ENCODE measurements around the gene CCDC17.
"Not testable (repeated sequence)": the region's sequence is repeated elsewhere in the genome, so short reads cannot be mapped to it uniquely, and the experiment has no call there.

Gene CCDC17

DNA sequence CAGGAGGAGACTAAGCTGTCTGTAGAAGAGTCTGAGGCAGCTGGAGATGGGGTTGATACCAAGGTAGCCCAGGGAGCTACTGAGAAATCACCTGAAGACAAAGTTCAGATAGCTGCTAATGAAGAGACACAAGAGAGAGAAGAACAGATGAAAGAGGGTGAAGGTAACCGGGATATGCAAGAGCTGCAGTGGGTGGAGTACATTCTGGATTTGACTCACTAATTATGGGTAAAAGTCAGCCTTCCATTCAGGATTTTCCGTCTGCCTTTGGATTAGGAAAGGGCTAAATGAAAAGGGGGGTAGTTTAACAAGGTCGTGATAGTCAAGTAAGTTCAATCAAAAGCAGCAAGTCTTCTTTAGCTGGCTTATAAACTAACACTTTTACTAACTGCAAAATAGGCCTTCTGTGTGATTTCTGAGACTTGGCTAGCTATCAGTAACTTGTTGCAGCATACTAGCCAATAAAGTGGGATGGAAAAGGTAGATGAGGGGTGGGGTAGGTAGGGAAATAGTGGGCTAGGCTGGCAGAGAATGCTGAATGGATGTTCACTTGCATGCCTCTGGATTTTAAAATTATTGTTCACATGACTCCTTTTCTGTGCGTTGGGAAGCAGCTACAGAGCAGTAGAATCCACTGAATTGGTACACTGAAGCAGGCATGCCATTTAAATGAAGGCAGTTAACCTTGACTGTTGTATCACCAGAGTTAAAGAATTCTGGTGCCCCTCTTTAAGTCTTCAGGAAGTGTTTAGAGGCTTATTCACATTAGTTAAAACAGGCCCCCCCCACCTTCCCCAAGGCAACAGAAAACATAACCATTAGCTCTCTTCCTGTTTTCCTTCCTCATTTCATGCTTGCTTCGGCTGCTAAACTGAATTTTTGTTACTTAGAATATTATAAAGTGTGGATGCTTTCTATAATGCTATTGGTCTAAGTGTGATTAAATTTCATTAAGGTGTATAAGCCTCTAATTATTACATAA, 15.4 kb downstream of the CCDC17 start:
- CTCF ChIA-PET, result interaction anchor here (1.1 kb wide), 1 partner anchor 23 kb away, joined by 3 read pairs; no protein-coding TSS in a partner anchor

GRCh38 chr1:45607404-45608074, 16.3 kb downstream of the CCDC17 start:
- ChIA-PET POLR2A (interaction anchor here (1.0 kb wide), 1 partner anchor 14 kb away, joined by 3 read pairs; no protein-coding TSS in a partner anchor), CTCF (no interaction called here)
- DNase-seq (ENCODE audit: low read depth, low spot score), result no peak
- no peak overlapping the region for H3K4me3 ChIP-seq (ENCODE audit: low read depth, low read length)
- TF ChIP-seq CTCF (IDR thresholded peaks at IDR 0.05; ENCODE audit: insufficient read depth, low read length, missing control alignments), result no peak

More for the DNA sequence above, 15.4 kb downstream of the CCDC17 start:
- no peak for DNase-seq (ENCODE audit: low read depth, low spot score)
- H3K4me3 ChIP-seq (ENCODE audit: low read depth, low read length), result no peak overlapping the region
- POLR2A ChIA-PET, result interaction anchor here (1.0 kb wide), 1 partner anchor 13 kb away, joined by 3 read pairs; no protein-coding TSS in a partner anchor
- TF ChIP-seq CTCF (IDR thresholded peaks at IDR 0.05; ENCODE audit: insufficient read depth, low read length, missing control alignments), result no peak

- ChIA-PET POLR2A (no interaction called here), CTCF (no interaction called here)
- no peak for TF ChIP-seq CTCF (IDR thresholded peaks at IDR 0.05; ENCODE audit: insufficient read depth, low read length, missing control alignments)
- no peak for DNase-seq (ENCODE audit: low read depth, low spot score)
- no peak overlapping the region for H3K4me3 ChIP-seq (ENCODE audit: low read depth, low read length)
Observed at GRCh38 chr1:45604239-45604638, 19.6 kb downstream of the CCDC17 start.

- POLR2A ChIA-PET; CTCF ChIA-PET; DNase-seq (ENCODE audit: low read depth, low spot score); H3K4me3 ChIP-seq (ENCODE audit: low read depth, low read length): not testable (repeated sequence)
Observed at GRCh38 chr1:45596765-45597164, 27.1 kb downstream of the CCDC17 start.

GRCh38 chr1:45594412-45594811, 29.4 kb downstream of the CCDC17 start:
- no peak overlapping the region for H3K4me3 ChIP-seq (ENCODE audit: low read depth, low read length)
- no peak for DNase-seq (ENCODE audit: low read depth, low spot score)
- no peak for TF ChIP-seq CTCF (IDR thresholded peaks at IDR 0.05; ENCODE audit: insufficient read depth, low read length, missing control alignments)
- ChIA-PET POLR2A (no interaction called here), CTCF (no interaction called here)

DNA sequence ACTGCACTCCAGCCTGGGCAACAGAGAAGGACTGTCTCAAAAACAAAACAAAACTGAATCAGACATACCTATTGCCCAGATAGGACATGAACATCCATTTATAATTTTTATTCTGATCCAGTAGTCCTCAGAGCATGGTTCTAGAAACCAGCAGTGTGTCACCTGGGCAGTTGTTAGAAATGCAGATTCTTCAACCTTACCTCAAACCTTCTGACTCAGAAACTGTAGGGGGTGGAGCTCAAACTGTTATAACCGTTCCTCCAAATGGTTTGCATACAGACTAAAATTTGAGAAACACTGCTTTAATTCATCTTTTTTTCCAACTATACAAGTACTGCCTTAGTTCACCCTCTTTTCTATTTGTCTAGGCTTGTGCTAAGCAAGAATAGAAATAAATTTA, 34.0 kb downstream of the CCDC17 start:
- POLR2A ChIA-PET, result no interaction called here
- CTCF ChIA-PET, result interaction anchor here (0.6 kb wide), 1 partner anchor 575 kb away, joined by 4 read pairs; no protein-coding TSS in a partner anchor

More for the DNA sequence above, 34.0 kb downstream of the CCDC17 start:
- DNase-seq (ENCODE audit: low read depth, low spot score), result no peak
- TF ChIP-seq CTCF (IDR thresholded peaks at IDR 0.05; ENCODE audit: insufficient read depth, low read length, missing control alignments), result no peak
- H3K4me3 ChIP-seq (ENCODE audit: low read depth, low read length), result no peak overlapping the region

Data from AG04449 (cell line).